A673 (cell line): ENCODE results near the gene ZNF587. TPM values are rescaled to one million over a fixed set of nuclear protein-coding genes. Genes with fewer than 3 reads are reported as not detected.
A peak's percentile ranks its signal among the peaks of the same experiment; 100 is the strongest.

Source experiments
- BruUV-seq: library from RNA; stranded (reverse); fragments of 400-500 nt; replicated peaks from 2 replicates; lab custom pipeline; 2021; lab: Mats Ljungman, UMichigan
- CTCF ChIA-PET: fragments of 300-600 bp; sonication (Branson Sonifier 250); formaldehyde crosslinking; loops from one replicate; lab custom pipeline; 2022; ENCODE audit warnings: antibody characterized with exemption; lab: Charles Lee
- POLR2A ChIA-PET: fragments of 300-600 bp; sonication (Branson Sonifier 250); formaldehyde crosslinking; loops from one replicate; lab custom pipeline; 2022; ENCODE audit warnings: antibody characterized with exemption; ENCODE audit not compliant: low non-redundant PET; lab: Charles Lee
- DNase-seq: peaks from one replicate; pipeline ENCODE4 v3.0.0-alpha.2; 2015; ENCODE audit warnings: low spot score
- H3K27ac ChIP-seq: fragments of 200-600 bp; sonication (generic); 2 replicates; pipeline ENCODE4 v1.5.1; 2016; ENCODE audit warnings: mixed run types, low read depth, mild to moderate bottlenecking, mixed read lengths, antibody characterized with exemption, low read length; ENCODE audit not compliant: poor library complexity, severe bottlenecking
- H3K27me3 ChIP-seq: fragments of 200-600 bp; sonication (generic); replicated peaks from 2 replicates; pipeline ENCODE4 v1.6.1; 2017; ENCODE audit warnings: mixed run types, low read depth, mild to moderate bottlenecking, mixed read lengths, antibody characterized with exemption, low read length; ENCODE audit not compliant: insufficient read depth, poor library complexity
- H3K36me3 ChIP-seq: fragments of 200-600 bp; sonication (generic); 2 replicates; pipeline ENCODE4 v1.6.1; 2016; ENCODE audit warnings: mixed run types, mild to moderate bottlenecking, mixed read lengths, antibody characterized with exemption, low read length; ENCODE audit not compliant: insufficient read depth, poor library complexity, severe bottlenecking
- H3K4me1 ChIP-seq: fragments of 200-600 bp; sonication (generic); 2 replicates; pipeline ENCODE4 v1.6.1; 2017; ENCODE audit warnings: mixed run types, mild to moderate bottlenecking, mixed read lengths, antibody characterized with exemption, low read length; ENCODE audit not compliant: insufficient read depth, poor library complexity, severe bottlenecking
- H3K4me3 ChIP-seq: fragments of 200-600 bp; sonication (generic); 2 replicates; pipeline ENCODE4 v1.5.1; 2016; ENCODE audit warnings: low read depth, mixed run types, mild to moderate bottlenecking, mixed read lengths, low read length; ENCODE audit not compliant: poor library complexity, severe bottlenecking
- H3K9me3 ChIP-seq: fragments of 200-600 bp; sonication (generic); 2 replicates; pipeline ENCODE4 v1.6.1; 2016; ENCODE audit warnings: mixed run types, low read depth, mild to moderate bottlenecking, mixed read lengths, antibody characterized with exemption, low read length; ENCODE audit not compliant: poor library complexity, severe bottlenecking
- CTCF ChIP-seq: fragments of 300-800, 200-600 bp; sonication (generic); conservative IDR thresholded peaks from 2 replicates; pipeline ENCODE4 v1.5.1; 2017; ENCODE audit warnings: low read depth, mild to moderate bottlenecking, antibody characterized with exemption, low read length, moderate library complexity, mixed read lengths
- EZH2 ChIP-seq: fragments of 200-600 bp; sonication (generic); IDR thresholded peaks from 2 replicates; pipeline ENCODE4 v1.6.1; 2017; ENCODE audit warnings: borderline replicate concordance, low read depth, mild to moderate bottlenecking, mixed read lengths, antibody characterized with exemption, low read length; ENCODE audit not compliant: poor library complexity, severe bottlenecking
- intact Hi-C: fragments of 100-400 bp; cut with micrococcal nuclease; formaldehyde crosslinking; loops from one replicate; pipeline ENCODE4 v1.10.0; 2022; ENCODE audit not compliant: unreplicated experiment
- total RNA-seq: library from RNA; stranded (reverse); gene quantifications from 2 replicates; pipeline ENCODE4 v1.2.3, GENCODE V29; 2021

ZNF587 gene
- total RNA-seq, 1 experiment from 2014 or later: 43.2 TPM

- no peak for TF ChIP-seq EZH2
- TF ChIP-seq CTCF: no peak
- no peak for DNase-seq
- ChIA-PET POLR2A (no interaction called here), CTCF (no interaction called here)
- H3K27ac ChIP-seq: no peak overlapping the region
- H3K27me3 ChIP-seq: no peaks in the 10 kb centered on the region
- H3K36me3 ChIP-seq: peaks cover 7% of the 10 kb centered on the region
- H3K4me1 ChIP-seq: no peaks in the 10 kb centered on the region
- intact Hi-C loops: loop anchor here (2.0 to 5.0 kb wide), 2 partner anchors 493 to 801 kb away; partner anchors contain the start of gene ZNF17
- BruUV-seq: no TSS peak
- H3K4me3 ChIP-seq: no peak overlapping the region
- H3K9me3 ChIP-seq: no peaks in the 10 kb centered on the region
Measured at GRCh38 chr19:57903618-57904184, 54.0 kb downstream of the ZNF587 start.

GRCh38 chr19:57905258-57905657 lies 55.6 kb downstream of the ZNF587 start:
- no peak for TF ChIP-seq CTCF
- Histone ChIP-seq H3K36me3 (peaks cover 7% of the 10 kb centered on the region), H3K9me3 (no peaks in the 10 kb centered on the region), H3K4me3 (no peak overlapping the region), H3K27ac (peak overlapping the region; percentile 30), H3K4me1 (no peaks in the 10 kb centered on the region), H3K27me3 (no peaks in the 10 kb centered on the region)
- POLR2A ChIA-PET: no interaction called here
- CTCF ChIA-PET: no interaction called here
- intact Hi-C loops: no loop called here
- DNase-seq: no peak
- no TSS peak for BruUV-seq

GRCh38 chr19:57907394-57907793 lies 57.7 kb downstream of the ZNF587 start:
- no TSS peak for BruUV-seq

More at GRCh38 chr19:57907394-57907793, 57.7 kb downstream of the ZNF587 start:
- CTCF ChIA-PET: no interaction called here
- H3K27ac ChIP-seq: no peak overlapping the region
- intact Hi-C loops: no loop called here
- no peaks in the 10 kb centered on the region for H3K9me3 ChIP-seq
- TF ChIP-seq CTCF: no peak
- TF ChIP-seq EZH2: no peak
- POLR2A ChIA-PET: no interaction called here
- H3K27me3 ChIP-seq: no peaks in the 10 kb centered on the region
- no peak overlapping the region for H3K4me3 ChIP-seq
- H3K4me1 ChIP-seq: no peaks in the 10 kb centered on the region
- peaks cover 7% of the 10 kb centered on the region for H3K36me3 ChIP-seq
- no peak for DNase-seq
